Esophagus muscularis mucosa (tissue), 4 donors: Measurements from ENCODE around the gene PLEKHM3.

ENCODE experiments used
- EP300 ChIP-seq: sonication (generic); formaldehyde crosslinking; IDR thresholded peaks from one replicate; pipeline ENCODE4 v1.6.1; 2017; ENCODE audit warnings: antibody characterized with exemption
- POLR2A ChIP-seq: fragments of 450-650 bp; IDR thresholded peaks from one replicate; pipeline ENCODE4 v1.6.1; 2017; ENCODE audit warnings: antibody characterized with exemption, moderate library complexity, mild to moderate bottlenecking, low read depth
- POLR2AphosphoS5 ChIP-seq, 2 donors: sonication (generic); formaldehyde crosslinking; IDR thresholded peaks; one replicate each; pipeline ENCODE4 v1.6.1; 2017; ENCODE audit warnings: antibody characterized with exemption in 2 of 2
- TF ChIP-seq, protein P1 (sequence below), 3 experiments: fragments of 200-600 bp in 2 of 3; fragments of 450-650 bp in 1 of 3; sonication (generic) in 2 of 3; IDR thresholded peaks; one replicate each; pipeline ENCODE4 v1.5.1; 2017 to 2019; ENCODE audit warnings: antibody characterized with exemption in 3 of 3, mild to moderate bottlenecking in 2 of 3, moderate library complexity in 1 of 3

DNA sequence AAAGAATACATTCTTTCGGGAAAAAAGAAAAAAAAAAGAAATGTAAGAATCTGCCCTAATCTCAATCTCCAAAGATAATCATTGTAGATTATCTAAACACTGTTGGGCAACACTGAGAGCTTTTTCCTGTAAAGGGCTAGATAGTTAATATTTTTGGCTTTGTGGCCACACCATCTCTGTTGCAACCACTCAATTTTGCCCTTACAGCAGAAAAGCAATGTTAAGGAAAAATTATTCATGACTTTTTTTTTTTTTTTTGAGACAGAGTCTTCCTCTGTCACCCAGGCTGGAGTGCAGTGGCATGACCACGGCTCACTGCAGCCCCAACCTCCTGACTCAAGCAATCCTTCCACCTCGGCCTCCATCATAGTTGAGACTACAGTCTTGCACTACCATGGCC is 238.3 kb downstream of the PLEKHM3 start:
- TF ChIP-seq, protein P1, sequence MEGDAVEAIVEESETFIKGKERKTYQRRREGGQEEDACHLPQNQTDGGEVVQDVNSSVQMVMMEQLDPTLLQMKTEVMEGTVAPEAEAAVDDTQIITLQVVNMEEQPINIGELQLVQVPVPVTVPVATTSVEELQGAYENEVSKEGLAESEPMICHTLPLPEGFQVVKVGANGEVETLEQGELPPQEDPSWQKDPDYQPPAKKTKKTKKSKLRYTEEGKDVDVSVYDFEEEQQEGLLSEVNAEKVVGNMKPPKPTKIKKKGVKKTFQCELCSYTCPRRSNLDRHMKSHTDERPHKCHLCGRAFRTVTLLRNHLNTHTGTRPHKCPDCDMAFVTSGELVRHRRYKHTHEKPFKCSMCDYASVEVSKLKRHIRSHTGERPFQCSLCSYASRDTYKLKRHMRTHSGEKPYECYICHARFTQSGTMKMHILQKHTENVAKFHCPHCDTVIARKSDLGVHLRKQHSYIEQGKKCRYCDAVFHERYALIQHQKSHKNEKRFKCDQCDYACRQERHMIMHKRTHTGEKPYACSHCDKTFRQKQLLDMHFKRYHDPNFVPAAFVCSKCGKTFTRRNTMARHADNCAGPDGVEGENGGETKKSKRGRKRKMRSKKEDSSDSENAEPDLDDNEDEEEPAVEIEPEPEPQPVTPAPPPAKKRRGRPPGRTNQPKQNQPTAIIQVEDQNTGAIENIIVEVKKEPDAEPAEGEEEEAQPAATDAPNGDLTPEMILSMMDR (IDR thresholded peaks at IDR 0.05) = no peak
- TF ChIP-seq EP300 (no peak), POLR2AphosphoS5 (IDR thresholded peaks at IDR 0.05) (no peak), POLR2A (no peak)
